SK-N-SH treated with all-trans-retinoic acid at 6 μM for 48 hours (cell line): ENCODE measurements around the gene PGAM1.

ENCODE experiments used
- ATAC-seq: fragments of 200-7000 bp; cut with Tn5 transposase; 3 replicates; pipeline ENCODE4 v1.9.1; 2020; ENCODE audit warnings: mild to moderate bottlenecking, moderate library complexity
- ARNTL ChIP-seq: fragments of 450-650 bp; formaldehyde crosslinking; IDR thresholded peaks from 2 replicates; pipeline ENCODE4 v1.5.0; 2020; ENCODE audit warnings: low read depth, mild to moderate bottlenecking, moderate library complexity, borderline replicate concordance
- BACH2 ChIP-seq: fragments of 250-450 bp; sonication (Bioruptor Pico); IDR thresholded peaks from 2 replicates; pipeline ENCODE4 v1.9.0; 2021; ENCODE audit warnings: mild to moderate bottlenecking, borderline replicate concordance
- CREB5 ChIP-seq: fragments of 250-450 bp; sonication (Bioruptor Pico); IDR thresholded peaks from 2 replicates; pipeline ENCODE4 v1.5.1; 2020; ENCODE audit warnings: low read depth, mild to moderate bottlenecking, moderate library complexity
- CSDC2 ChIP-seq: fragments of 250-450 bp; sonication (Bioruptor Pico); IDR thresholded peaks from 2 replicates; pipeline ENCODE4 v1.5.0; 2020; ENCODE audit warnings: mild to moderate bottlenecking, moderate library complexity
- CSRNP3 ChIP-seq: fragments of 250-450 bp; sonication (Bioruptor Pico); IDR thresholded peaks from 2 replicates; pipeline ENCODE4 v1.5.1; 2021; ENCODE audit warnings: mild to moderate bottlenecking, moderate library complexity
- ESRRG ChIP-seq: fragments of 250-450 bp; sonication (Bioruptor Pico); IDR thresholded peaks from 2 replicates; pipeline ENCODE4 v1.6.1; 2021; ENCODE audit warnings: mild to moderate bottlenecking
- GLIS3 ChIP-seq: fragments of 250-450 bp; sonication (Bioruptor Pico); IDR thresholded peaks from 2 replicates; pipeline ENCODE4 v1.5.0; 2020; ENCODE audit warnings: mild to moderate bottlenecking, moderate library complexity
- ISL1 ChIP-seq: fragments of 250-450 bp; sonication (Bioruptor Pico); IDR thresholded peaks from 2 replicates; pipeline ENCODE4 v2.1.2; 2022; ENCODE audit warnings: mild to moderate bottlenecking, moderate library complexity
- OSR1 ChIP-seq: fragments of 250-450 bp; sonication (Bioruptor Pico); IDR thresholded peaks from 2 replicates; pipeline ENCODE4 v1.8.0; 2022; ENCODE audit warnings: moderate library complexity, mild to moderate bottlenecking, inconsistent platforms
- PPARA ChIP-seq: fragments of 250-450 bp; sonication (Bioruptor Pico); IDR thresholded peaks from 2 replicates; pipeline ENCODE4 v1.5.0; 2020; ENCODE audit warnings: mild to moderate bottlenecking, borderline replicate concordance
- RARB ChIP-seq: fragments of 250-450 bp; sonication (Bioruptor Pico); IDR thresholded peaks from 2 replicates; pipeline ENCODE4 v1.8.0; 2021; ENCODE audit warnings: mild to moderate bottlenecking, moderate library complexity
- SNAI2 ChIP-seq: fragments of 250-450 bp; sonication (Bioruptor Pico); IDR thresholded peaks from 2 replicates; pipeline ENCODE4 v1.5.0; 2020; ENCODE audit warnings: mild to moderate bottlenecking, moderate library complexity
- TCF4 ChIP-seq: fragments of 250-450 bp; sonication (Bioruptor Pico); IDR thresholded peaks from 2 replicates; pipeline ENCODE4 v1.8.0; 2021; ENCODE audit warnings: mild to moderate bottlenecking, moderate library complexity, borderline replicate concordance
- TSHZ2 ChIP-seq: fragments of 250-450 bp; sonication (Bioruptor Pico); IDR thresholded peaks from 2 replicates; pipeline ENCODE4 v1.5.0; 2020; ENCODE audit warnings: mild to moderate bottlenecking, moderate library complexity
- ZC3H10 ChIP-seq: fragments of 250-450 bp; sonication (Bioruptor Pico); IDR thresholded peaks from 2 replicates; pipeline ENCODE4 v1.5.1; 2021; ENCODE audit warnings: mild to moderate bottlenecking, moderate library complexity
- ZFP3 ChIP-seq: fragments of 250-450 bp; sonication (Bioruptor Pico); IDR thresholded peaks from 2 replicates; pipeline ENCODE4 v1.5.0; 2020; ENCODE audit warnings: mild to moderate bottlenecking, moderate library complexity
- ZFP30 ChIP-seq: fragments of 450-650 bp; formaldehyde crosslinking; IDR thresholded peaks from 2 replicates; pipeline ENCODE4 v1.5.0; 2022; ENCODE audit warnings: mild to moderate bottlenecking, moderate library complexity
- ZNF565 ChIP-seq: fragments of 450-650 bp; formaldehyde crosslinking; conservative IDR thresholded peaks from 2 replicates; pipeline ENCODE4 v1.5.0; 2020; ENCODE audit warnings: low read depth, mild to moderate bottlenecking, moderate library complexity
- ZNF70 ChIP-seq: fragments of 450-650 bp; formaldehyde crosslinking; IDR thresholded peaks from 2 replicates; pipeline ENCODE4 v1.5.0; 2020; ENCODE audit warnings: mild to moderate bottlenecking, moderate library complexity
- ZNF8 ChIP-seq: fragments of 450-650 bp; formaldehyde crosslinking; IDR thresholded peaks from 2 replicates; pipeline ENCODE4 v1.5.0; 2020; ENCODE audit warnings: mild to moderate bottlenecking, moderate library complexity
- TF ChIP-seq, protein P1 (sequence below): fragments of 250-450 bp; sonication (Bioruptor Pico); IDR thresholded peaks from 2 replicates; pipeline ENCODE4 v1.8.0; 2020; ENCODE audit warnings: mild to moderate bottlenecking, moderate library complexity, borderline replicate concordance

The PGAM1 gene

GRCh38 chr10:97390091-97390490, 35.9 kb upstream of the PGAM1 start:
- ATAC-seq = no peak
- TF ChIP-seq CREB5 (CRISPR knock-in tag) (no peak), ZC3H10 (CRISPR knock-in tag) (no peak), GLIS3 (CRISPR knock-in tag) (no peak), ZNF70 (no peak), ESRRG (CRISPR knock-in tag) (no peak), SNAI2 (CRISPR knock-in tag) (no peak), OSR1 (CRISPR knock-in tag) (no peak), ARNTL (CRISPR knock-in tag) (no peak), ZFP30 (CRISPR knock-in tag) (no peak), ZNF8 (CRISPR knock-in tag) (no peak), CSRNP3 (CRISPR knock-in tag) (no peak), RARB (CRISPR knock-in tag) (no peak), ISL1 (CRISPR knock-in tag) (no peak), TCF4 (no peak), TSHZ2 (CRISPR knock-in tag) (no peak), BACH2 (no peak), CSDC2 (CRISPR knock-in tag) (no peak), PPARA (CRISPR knock-in tag) (no peak), ZFP3 (CRISPR knock-in tag) (no peak)
- TF ChIP-seq, protein P1, sequence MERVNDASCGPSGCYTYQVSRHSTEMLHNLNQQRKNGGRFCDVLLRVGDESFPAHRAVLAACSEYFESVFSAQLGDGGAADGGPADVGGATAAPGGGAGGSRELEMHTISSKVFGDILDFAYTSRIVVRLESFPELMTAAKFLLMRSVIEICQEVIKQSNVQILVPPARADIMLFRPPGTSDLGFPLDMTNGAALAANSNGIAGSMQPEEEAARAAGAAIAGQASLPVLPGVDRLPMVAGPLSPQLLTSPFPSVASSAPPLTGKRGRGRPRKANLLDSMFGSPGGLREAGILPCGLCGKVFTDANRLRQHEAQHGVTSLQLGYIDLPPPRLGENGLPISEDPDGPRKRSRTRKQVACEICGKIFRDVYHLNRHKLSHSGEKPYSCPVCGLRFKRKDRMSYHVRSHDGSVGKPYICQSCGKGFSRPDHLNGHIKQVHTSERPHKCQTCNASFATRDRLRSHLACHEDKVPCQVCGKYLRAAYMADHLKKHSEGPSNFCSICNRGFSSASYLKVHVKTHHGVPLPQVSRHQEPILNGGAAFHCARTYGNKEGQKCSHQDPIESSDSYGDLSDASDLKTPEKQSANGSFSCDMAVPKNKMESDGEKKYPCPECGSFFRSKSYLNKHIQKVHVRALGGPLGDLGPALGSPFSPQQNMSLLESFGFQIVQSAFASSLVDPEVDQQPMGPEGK = no peak
- TF ChIP-seq, all 23 proteins: peak for 0

DNA sequence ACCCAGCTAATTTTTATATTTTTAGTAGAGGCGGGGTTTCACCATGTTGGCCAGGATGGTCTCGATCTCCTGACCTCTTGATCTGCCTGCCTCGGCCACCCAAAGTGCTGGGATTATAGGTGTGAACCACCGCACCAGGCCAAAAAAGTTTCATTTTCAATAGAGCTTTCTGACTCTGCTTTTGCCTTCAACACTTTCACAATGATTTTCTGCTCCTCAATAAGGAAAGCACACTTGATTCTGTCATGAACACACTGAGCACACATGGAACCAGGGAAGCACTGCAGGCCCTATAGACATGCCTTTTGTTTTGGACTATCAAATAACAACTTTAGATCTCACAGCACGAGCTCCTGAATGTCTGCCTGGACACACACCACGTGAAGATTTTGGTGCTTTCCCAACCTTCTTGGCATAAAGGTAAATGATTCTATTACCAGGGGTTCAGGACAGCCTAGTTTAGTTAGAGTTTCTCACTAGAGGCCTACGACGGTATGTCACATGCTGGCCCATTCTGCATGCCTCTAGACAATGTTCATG, 32.9 kb upstream of the PGAM1 start:
- TF ChIP-seq TCF4 (no peak), RARB (CRISPR knock-in tag) (no peak), CSDC2 (CRISPR knock-in tag) (no peak), ZNF8 (CRISPR knock-in tag) (no peak)
- no peak; the same call in 2 of the 3 replicates for ATAC-seq

DNA sequence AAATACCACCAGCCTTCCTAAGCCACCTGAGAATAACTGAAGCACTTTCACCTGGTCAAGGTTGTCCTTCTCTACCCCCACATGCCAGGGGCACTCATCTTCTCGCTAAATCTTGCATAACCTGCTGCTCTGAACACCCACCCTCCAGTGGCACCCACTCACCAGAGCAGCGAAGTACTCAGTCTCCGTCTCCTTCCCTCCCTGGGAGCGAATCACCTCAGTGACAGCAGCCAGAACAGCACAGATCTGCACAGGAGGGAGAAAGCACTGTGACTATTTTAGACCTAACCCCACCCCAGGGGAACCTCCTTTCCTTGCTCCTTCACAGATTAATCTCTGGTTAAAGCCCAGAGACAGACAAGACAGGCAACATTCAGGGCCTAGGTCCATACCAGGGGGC, 29.9 kb upstream of the PGAM1 start:
- TF ChIP-seq ISL1 (CRISPR knock-in tag) (no peak), PPARA (CRISPR knock-in tag) (no peak), ESRRG (CRISPR knock-in tag) (no peak), ZFP30 (CRISPR knock-in tag) (no peak), TSHZ2 (CRISPR knock-in tag) (no peak), TCF4 (no peak), ARNTL (CRISPR knock-in tag) (no peak), GLIS3 (CRISPR knock-in tag) (no peak), ZNF8 (CRISPR knock-in tag) (no peak), ZNF565 (CRISPR knock-in tag) (no peak), ZNF70 (no peak), ZFP3 (CRISPR knock-in tag) (no peak), CSRNP3 (CRISPR knock-in tag) (no peak)
- TF ChIP-seq, all 23 proteins: peak for 0
- ATAC-seq = no peak
